OCI-LY7 (cell line): ENCODE data around the gene DCC. TPM values are rescaled to one million over a fixed set of nuclear protein-coding genes. Genes with fewer than 3 reads are reported as not detected.

Experiments used
- BruUV-seq: library from RNA; stranded (reverse); fragments of 400-500 nt; replicated peaks from 2 replicates; lab custom pipeline; 2021; lab: Mats Ljungman, UMichigan
- CTCF ChIA-PET: fragments of 300-600 bp; sonication (Branson Sonifier 250); formaldehyde crosslinking; loops from one replicate; lab custom pipeline; 2022; ENCODE audit warnings: antibody characterized with exemption; ENCODE audit not compliant: unreplicated experiment; lab: Charles Lee
- POLR2A ChIA-PET: fragments of 300-600 bp; sonication (Branson Sonifier 250); formaldehyde crosslinking; loops from one replicate; lab custom pipeline; 2022; ENCODE audit warnings: antibody characterized with exemption; lab: Charles Lee
- DNase-seq: peaks from one replicate; pipeline ENCODE4 v3.0.0-alpha.2; 2015; ENCODE audit warnings: low spot score
- H2AFZ ChIP-seq: fragments of 200-600 bp; sonication (generic), shearing (Covaris generic); 2 replicates; pipeline ENCODE4 v1.6.1; 2014; ENCODE audit warnings: mild to moderate bottlenecking, antibody characterized with exemption, low read length, moderate library complexity
- H3K27ac ChIP-seq: fragments of 200-600 bp; sonication (generic); 2 replicates; pipeline ENCODE4 v1.5.1; 2014; ENCODE audit warnings: mixed run types, low read depth, mild to moderate bottlenecking, moderate library complexity, low read length, inconsistent platforms; ENCODE audit not compliant: poor library complexity, severe bottlenecking
- H3K36me3 ChIP-seq: fragments of 200-600 bp; sonication (generic); 2 replicates; pipeline ENCODE4 v1.6.1; 2014; ENCODE audit warnings: mild to moderate bottlenecking, antibody characterized with exemption, low read length, moderate library complexity, mixed read lengths; ENCODE audit not compliant: insufficient read depth
- H3K4me1 ChIP-seq: fragments of 200-600 bp; sonication (generic); 2 replicates; pipeline ENCODE4 v1.5.1; 2014; ENCODE audit warnings: mild to moderate bottlenecking, low read length; ENCODE audit not compliant: insufficient read depth, poor library complexity, severe bottlenecking
- H3K4me2 ChIP-seq: fragments of 200-600 bp; sonication (generic); 2 replicates; pipeline ENCODE4 v1.6.1; 2014; ENCODE audit warnings: mild to moderate bottlenecking, low read length
- H3K4me3 ChIP-seq: fragments of 200-600 bp; sonication (generic); 2 replicates; pipeline ENCODE4 v1.5.1; 2014; ENCODE audit warnings: mild to moderate bottlenecking, low read depth, low read length; ENCODE audit not compliant: poor library complexity, severe bottlenecking
- H3K79me2 ChIP-seq: fragments of 200-600 bp; sonication (generic); 2 replicates; pipeline ENCODE4 v1.6.1; 2016; ENCODE audit warnings: low read depth, mild to moderate bottlenecking, low read length, moderate library complexity, mixed read lengths; ENCODE audit not compliant: insufficient read depth
- H3K9me2 ChIP-seq: fragments of 200-600 bp; sonication (generic); 2 replicates; pipeline ENCODE4 v1.6.1; 2016; ENCODE audit warnings: mild to moderate bottlenecking, low read length, mixed read lengths; ENCODE audit not compliant: insufficient read depth
- H3K9me3 ChIP-seq: fragments of 200-600 bp; sonication (generic); 2 replicates; pipeline ENCODE4 v1.6.1; 2014; ENCODE audit warnings: mild to moderate bottlenecking, mixed run types, low read length, mixed read lengths
- H4K20me1 ChIP-seq: fragments of 200-600 bp; sonication (generic); 2 replicates; pipeline ENCODE4 v1.6.1; 2014; ENCODE audit warnings: mild to moderate bottlenecking, antibody characterized with exemption, low read length, moderate library complexity, mixed read lengths; ENCODE audit not compliant: insufficient read depth
- EZH2phosphoT487 ChIP-seq: fragments of 200-600 bp; sonication (generic); IDR thresholded peaks from 2 replicates; pipeline ENCODE4 v1.6.1; 2018; ENCODE audit warnings: low read depth, borderline replicate concordance, mild to moderate bottlenecking, mixed run types, antibody characterized with exemption, low read length, moderate library complexity, mixed read lengths
- intact Hi-C: fragments of 100-400 bp; cut with micrococcal nuclease; formaldehyde crosslinking; loops from one replicate; pipeline ENCODE4 v1.10.0; 2022; ENCODE audit not compliant: unreplicated experiment
- total RNA-seq, 2 experiments: library from RNA; depleted of rRNA in 1 of 2; stranded (reverse); fragments of >200 nt in 1 of 2; shearing (Covaris generic) in 1 of 2; gene quantifications; 2 replicates each; pipeline ENCODE4 v1.2.3, GENCODE V29; 2014 to 2022
- TF ChIP-seq, protein P1 (sequence below): fragments of 200-600 bp; sonication (generic); conservative IDR thresholded peaks from 2 replicates; pipeline ENCODE4 v1.5.1; 2014; ENCODE audit warnings: mild to moderate bottlenecking, antibody characterized with exemption, low read length, moderate library complexity, mixed read lengths

The DCC gene
- total RNA-seq, 2 experiments from 2014 or later = not detected

GRCh38 chr18:52441794-52442193, 101.8 kb downstream of the DCC start:
- DNase-seq = no peak
- ChIA-PET CTCF (no interaction called here), POLR2A (no interaction called here)
- Histone ChIP-seq H3K4me3 (no peak overlapping the region), H3K9me2 (no peaks in the 10 kb centered on the region), H3K36me3 (no peaks in the 10 kb centered on the region), H3K27ac (no peak overlapping the region), H4K20me1 (no peaks in the 10 kb centered on the region), H3K4me1 (no peaks in the 10 kb centered on the region), H3K9me3 (no peaks in the 10 kb centered on the region), H3K79me2 (no peaks in the 10 kb centered on the region), H2AFZ (no peak overlapping the region), H3K4me2 (no peak overlapping the region)
- no peak for TF ChIP-seq EZH2phosphoT487
- TF ChIP-seq, protein P1, sequence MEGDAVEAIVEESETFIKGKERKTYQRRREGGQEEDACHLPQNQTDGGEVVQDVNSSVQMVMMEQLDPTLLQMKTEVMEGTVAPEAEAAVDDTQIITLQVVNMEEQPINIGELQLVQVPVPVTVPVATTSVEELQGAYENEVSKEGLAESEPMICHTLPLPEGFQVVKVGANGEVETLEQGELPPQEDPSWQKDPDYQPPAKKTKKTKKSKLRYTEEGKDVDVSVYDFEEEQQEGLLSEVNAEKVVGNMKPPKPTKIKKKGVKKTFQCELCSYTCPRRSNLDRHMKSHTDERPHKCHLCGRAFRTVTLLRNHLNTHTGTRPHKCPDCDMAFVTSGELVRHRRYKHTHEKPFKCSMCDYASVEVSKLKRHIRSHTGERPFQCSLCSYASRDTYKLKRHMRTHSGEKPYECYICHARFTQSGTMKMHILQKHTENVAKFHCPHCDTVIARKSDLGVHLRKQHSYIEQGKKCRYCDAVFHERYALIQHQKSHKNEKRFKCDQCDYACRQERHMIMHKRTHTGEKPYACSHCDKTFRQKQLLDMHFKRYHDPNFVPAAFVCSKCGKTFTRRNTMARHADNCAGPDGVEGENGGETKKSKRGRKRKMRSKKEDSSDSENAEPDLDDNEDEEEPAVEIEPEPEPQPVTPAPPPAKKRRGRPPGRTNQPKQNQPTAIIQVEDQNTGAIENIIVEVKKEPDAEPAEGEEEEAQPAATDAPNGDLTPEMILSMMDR = no peak
- intact Hi-C loops = no loop called here
- no TSS peak for BruUV-seq

DNA sequence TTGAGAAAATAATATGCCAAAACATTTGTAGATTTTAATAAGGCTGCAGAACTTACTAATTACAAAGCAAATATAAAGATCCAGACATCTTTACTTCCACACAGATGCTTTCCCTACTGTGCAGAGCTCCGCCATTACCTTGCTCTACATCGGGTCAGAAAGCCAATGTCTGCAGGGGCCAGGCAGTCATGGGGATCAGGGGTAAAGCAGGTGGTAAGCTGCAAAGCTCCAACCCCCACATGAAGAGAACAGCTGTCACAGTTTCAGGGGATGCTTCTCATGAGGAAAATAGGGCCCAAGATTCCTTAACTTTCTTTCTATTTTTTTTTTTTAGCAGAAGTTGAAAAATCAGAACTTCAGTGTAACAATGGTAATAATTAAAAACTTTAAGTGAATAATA, 102.7 kb downstream of the DCC start:
- H3K36me3 ChIP-seq = no peaks in the 10 kb centered on the region
- no peaks in the 10 kb centered on the region for H3K9me3 ChIP-seq
- H4K20me1 ChIP-seq = no peaks in the 10 kb centered on the region
- TF ChIP-seq EZH2phosphoT487 = no peak
- TF ChIP-seq, protein P1 = no peak
- H3K4me3 ChIP-seq = no peak overlapping the region
- H3K4me2 ChIP-seq = no peak overlapping the region
- DNase-seq = no peak
- intact Hi-C loops = no loop called here
- no peaks in the 10 kb centered on the region for H3K79me2 ChIP-seq
- no peak overlapping the region for H3K27ac ChIP-seq
- BruUV-seq = no TSS peak
- ChIA-PET CTCF (no interaction called here), POLR2A (no interaction called here)
- H2AFZ ChIP-seq = no peak overlapping the region
- H3K9me2 ChIP-seq = no peaks in the 10 kb centered on the region
- no peaks in the 10 kb centered on the region for H3K4me1 ChIP-seq

DNA sequence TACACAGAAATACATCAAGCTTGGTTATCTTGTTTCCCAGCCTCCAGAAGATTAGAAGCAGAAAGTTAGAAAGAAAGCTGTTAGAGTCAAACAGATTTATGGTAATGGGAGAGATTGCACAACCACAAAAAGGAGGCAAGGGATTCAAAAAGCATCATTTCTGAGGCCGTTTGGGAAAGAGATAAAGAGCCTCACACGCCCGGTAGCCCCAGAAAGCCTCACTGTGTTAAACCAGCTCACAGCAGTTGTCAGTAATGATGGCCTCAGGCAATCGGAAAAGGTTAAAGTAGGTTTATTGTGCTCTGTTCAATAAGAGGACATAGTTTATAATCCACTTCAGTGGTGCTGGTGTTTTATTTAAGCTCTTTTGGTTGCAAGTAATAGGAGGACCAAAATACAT, 111.3 kb downstream of the DCC start:
- CTCF ChIA-PET = no interaction called here
- BruUV-seq = no TSS peak
- intact Hi-C loops = no loop called here

More for the DNA sequence above, 111.3 kb downstream of the DCC start:
- Histone ChIP-seq H2AFZ (no peak overlapping the region), H4K20me1 (no peaks in the 10 kb centered on the region), H3K9me3 (no peaks in the 10 kb centered on the region), H3K36me3 (no peaks in the 10 kb centered on the region), H3K27ac (no peak overlapping the region), H3K79me2 (no peaks in the 10 kb centered on the region), H3K9me2 (no peaks in the 10 kb centered on the region), H3K4me3 (no peak overlapping the region), H3K4me1 (no peaks in the 10 kb centered on the region), H3K4me2 (no peak overlapping the region)
- POLR2A ChIA-PET = no interaction called here
- no peak for DNase-seq
- TF ChIP-seq EZH2phosphoT487 = no peak
- TF ChIP-seq, protein P1 = no peak
